ENCODE data around the gene GLUL. TPM values are rescaled to one million over a fixed set of nuclear protein-coding genes. Genes with fewer than 3 reads are reported as not detected.
"Not testable (repeated sequence)": the region's sequence is repeated elsewhere in the genome, so short reads cannot be mapped to it uniquely, and the experiment has no call there.

The GLUL gene
- total and polyA plus RNA-seq, 7 donors = 414 to 1,489 (median 757) TPM

- H3K4me1 ChIP-seq = no peaks in the 10 kb centered on the region
- H3K27me3 ChIP-seq = no peaks in the 10 kb centered on the region
- TF ChIP-seq POLR2A (IDR thresholded peaks at IDR 0.05) (no peak), EP300 (IDR thresholded peaks at IDR 0.05) (no peak), POLR2AphosphoS5 (IDR thresholded peaks at IDR 0.05) (no peak), CTCF (IDR thresholded peaks at IDR 0.05) (no peak)
- H3K4me3 ChIP-seq = no peak overlapping the region
- 93 to 94% methylated on average over 8 of the region's 8 CpGs for WGBS, 2 donors
- no peak for DNase-seq
- no peaks in the 10 kb centered on the region for H3K36me3 ChIP-seq
- no peaks in the 10 kb centered on the region for H3K9me3 ChIP-seq
- intact Hi-C loops (cut with DNase I) = no loop called here
- no peak overlapping the region for H3K27ac ChIP-seq
These were observed 51.9 kb downstream of the GLUL start for GRCh38 chr1:182339684-182340083.

- Histone ChIP-seq H3K4me3 (no peak overlapping the region), H3K9me3 (no peaks in the 10 kb centered on the region), H3K4me1 (no peaks in the 10 kb centered on the region), H3K27me3 (no peaks in the 10 kb centered on the region), H3K36me3 (no peaks in the 10 kb centered on the region), H3K27ac (no peak overlapping the region)
- TF ChIP-seq POLR2AphosphoS5 (IDR thresholded peaks at IDR 0.05) (no peak), EP300 (IDR thresholded peaks at IDR 0.05) (no peak), CTCF (IDR thresholded peaks at IDR 0.05) (no peak), POLR2A (IDR thresholded peaks at IDR 0.05) (no peak)
- WGBS, 2 donors = 94 to 95% methylated on average over 13 of the region's 13 CpGs
- intact Hi-C loops (cut with DNase I) = no loop called here
- no peak for DNase-seq
These were observed 52.7 kb downstream of the GLUL start for GRCh38 chr1:182338806-182339370.

- Histone ChIP-seq H3K27ac (peak overlapping the region in 1 of 4 donors; percentile 2), H3K4me1 (no peaks in the 10 kb centered on the region), H3K4me3 (no peak overlapping the region), H3K9me3 (no peaks in the 10 kb centered on the region), H3K36me3 (no peaks in the 10 kb centered on the region), H3K27me3 (no peaks in the 10 kb centered on the region)
- DNase-seq = peak; percentile 80
- intact Hi-C loops (cut with DNase I) = no loop called here
- no peak for TF ChIP-seq EP300 (IDR thresholded peaks at IDR 0.05)
- TF ChIP-seq POLR2AphosphoS5 (IDR thresholded peaks at IDR 0.05) = peak in 1 of 4 donors; percentile 3
- TF ChIP-seq CTCF (IDR thresholded peaks at IDR 0.05) = no peak
- no peak for TF ChIP-seq POLR2A (IDR thresholded peaks at IDR 0.05)
- WGBS, 2 donors = 73 to 75% methylated on average over 10 of the region's 10 CpGs
These were observed 53.6 kb downstream of the GLUL start for GRCh38 chr1:182337736-182338571.

- TF ChIP-seq POLR2AphosphoS5 (IDR thresholded peaks at IDR 0.05) (no peak), POLR2A (IDR thresholded peaks at IDR 0.05) (no peak), CTCF (IDR thresholded peaks at IDR 0.05) (no peak), EP300 (IDR thresholded peaks at IDR 0.05) (no peak)
- Histone ChIP-seq H3K27ac (no peak overlapping the region), H3K36me3 (no peaks in the 10 kb centered on the region), H3K9me3 (no peaks in the 10 kb centered on the region), H3K4me1 (no peaks in the 10 kb centered on the region), H3K4me3 (no peak overlapping the region), H3K27me3 (no peaks in the 10 kb centered on the region)
- intact Hi-C loops (cut with DNase I) = no loop called here
- no peak for DNase-seq
- 80 to 83% methylated on average over 16 of the region's 16 CpGs for WGBS, 2 donors
These were observed 55.6 kb downstream of the GLUL start for GRCh38 chr1:182335771-182336566.

GRCh38 chr1:182333071-182333571 lies 58.5 kb downstream of the GLUL start:
- not testable (repeated sequence) for H3K27ac ChIP-seq

More at GRCh38 chr1:182333071-182333571, 58.5 kb downstream of the GLUL start:
- H3K9me3 ChIP-seq; intact Hi-C loops (cut with DNase I); H3K4me1 ChIP-seq; H3K27me3 ChIP-seq; DNase-seq; H3K36me3 ChIP-seq; H3K4me3 ChIP-seq: not testable (repeated sequence)
- WGBS, 2 donors = 91 to 98% methylated on average over 5 of the region's 5 CpGs

Data from sigmoid colon (tissue), 7 donors.